ENCODE measurements around the gene ARHGAP25.

ARHGAP25 gene

DNA sequence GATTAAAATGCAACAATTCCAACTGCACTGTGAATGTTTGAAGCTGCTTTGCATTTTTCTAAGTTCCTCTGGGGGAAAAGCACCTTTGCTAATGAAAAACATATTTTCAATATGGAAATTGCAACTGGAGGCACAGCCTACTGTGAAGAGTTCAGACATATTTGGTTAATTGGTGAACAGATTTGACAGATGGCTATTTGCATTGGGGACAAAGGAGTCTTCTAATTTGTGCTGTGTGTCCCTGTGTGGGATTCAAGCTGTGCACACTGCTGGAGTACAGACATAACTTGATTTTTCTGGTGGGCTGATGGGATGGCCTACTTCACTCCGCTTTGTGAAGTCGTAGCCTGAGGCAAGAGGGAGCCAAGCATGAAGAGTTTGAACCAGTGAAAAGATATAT is 40.7 kb upstream of the ARHGAP25 start:
- ChIA-PET POLR2A (ENCODE audit: low non-redundant PET) (no interaction called here), CTCF (interaction anchor here (0.7 to 1.4 kb wide), 2 partner anchors 15 to 50 kb away, joined by 3 read pairs; partner anchors contain the start of gene PROKR1)
- TF ChIP-seq CTCF (conservative IDR thresholded peaks at IDR 0.05; ENCODE audit: low read depth), result no peak
- DNase-seq (ENCODE audit: low spot score), result no peak
- no peak overlapping the region for H3K27ac ChIP-seq

DNA sequence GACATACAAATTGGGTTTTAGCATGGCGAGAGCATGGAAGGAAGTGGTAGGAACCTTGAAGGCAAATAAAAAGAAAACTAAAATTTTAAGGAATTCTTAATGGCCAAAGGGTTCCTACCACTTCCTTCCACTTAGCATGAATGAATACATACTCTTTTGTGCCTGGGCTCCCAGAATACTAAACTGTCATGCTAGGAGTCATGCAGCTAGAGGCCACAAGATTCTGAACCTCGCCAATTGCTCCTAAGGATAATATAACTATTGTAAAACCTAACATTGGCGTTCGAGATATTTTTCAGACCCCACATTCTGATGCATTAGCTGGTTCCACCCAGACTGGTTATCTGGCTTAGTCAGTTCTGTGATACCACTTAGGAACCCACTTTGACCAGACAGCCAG is 38.6 kb upstream of the ARHGAP25 start:
- POLR2A ChIA-PET (ENCODE audit: low non-redundant PET), result no interaction called here
- CTCF ChIA-PET, result no interaction called here

GRCh38 chr2:68696554-68696953 is 38.1 kb upstream of the ARHGAP25 start:
- ChIA-PET CTCF (interaction anchor here (0.6 kb wide), 1 partner anchor 17 kb away, joined by 3 read pairs; no protein-coding TSS in a partner anchor), POLR2A (ENCODE audit: low non-redundant PET) (no interaction called here)
- no peak for DNase-seq (ENCODE audit: low spot score)
- no peak overlapping the region for H3K27ac ChIP-seq
- TF ChIP-seq CTCF (conservative IDR thresholded peaks at IDR 0.05; ENCODE audit: low read depth), result no peak

More for the DNA sequence above, 38.6 kb upstream of the ARHGAP25 start:
- TF ChIP-seq CTCF (conservative IDR thresholded peaks at IDR 0.05; ENCODE audit: low read depth), result no peak
- H3K27ac ChIP-seq, result no peak overlapping the region
- DNase-seq (ENCODE audit: low spot score), result no peak

GRCh38 chr2:68698567-68699377 is 35.8 kb upstream of the ARHGAP25 start:
- no peak for DNase-seq (ENCODE audit: low spot score)
- H3K27ac ChIP-seq, result no peak overlapping the region
- ChIA-PET CTCF (no interaction called here), POLR2A (ENCODE audit: low non-redundant PET) (no interaction called here)
- TF ChIP-seq CTCF (conservative IDR thresholded peaks at IDR 0.05; ENCODE audit: low read depth), result no peak

GRCh38 chr2:68700560-68700959 is 34.1 kb upstream of the ARHGAP25 start:
- POLR2A ChIA-PET (ENCODE audit: low non-redundant PET), result no interaction called here
- no peak overlapping the region for H3K27ac ChIP-seq
- DNase-seq (ENCODE audit: low spot score), result no peak
- CTCF ChIA-PET, result interaction anchor here (0.6 to 0.7 kb wide), 2 partner anchors 9 to 224 kb away, joined by 3 to 5 read pairs; no protein-coding TSS in a partner anchor
- no peak for TF ChIP-seq CTCF (conservative IDR thresholded peaks at IDR 0.05; ENCODE audit: low read depth)

DNA sequence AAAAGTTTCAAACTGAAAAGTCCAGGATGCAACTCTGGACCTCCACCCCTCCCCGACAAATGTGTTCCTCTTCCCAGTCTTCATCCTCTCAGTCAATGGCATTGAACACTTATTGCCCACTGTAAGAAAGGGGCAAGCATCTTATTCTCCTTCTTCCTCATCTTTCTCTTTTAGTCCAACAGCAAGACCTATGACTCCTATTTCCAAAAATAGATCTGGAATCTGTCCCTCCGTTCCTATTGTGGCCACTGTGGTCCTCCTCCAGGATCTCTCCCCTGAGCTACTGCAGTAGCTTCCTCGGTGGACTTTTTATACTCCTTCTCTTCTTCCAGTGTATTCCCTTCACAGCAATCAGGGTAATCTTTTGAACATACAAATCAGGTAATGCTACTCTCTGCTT is 28.0 kb upstream of the ARHGAP25 start:
- POLR2A ChIA-PET (ENCODE audit: low non-redundant PET), result no interaction called here
- no peak overlapping the region for H3K27ac ChIP-seq
- no peak for DNase-seq (ENCODE audit: low spot score)
- no peak for TF ChIP-seq CTCF (conservative IDR thresholded peaks at IDR 0.05; ENCODE audit: low read depth)
- CTCF ChIA-PET, result no interaction called here
